Aorta (tissue), 5 donors: ENCODE measurements around the gene TPM2. TPM values are rescaled to one million over a fixed set of nuclear protein-coding genes. Genes with fewer than 3 reads are reported as not detected.
A peak's percentile ranks its signal among the peaks of the same experiment; 100 is the strongest.

Experiments used
- ATAC-seq: fragments of 200-7000 bp; cut with Tn5 transposase; one replicate; pipeline ENCODE4 v1.9.1; 2022; ENCODE audit warnings: moderate library complexity; ENCODE audit not compliant: low FRiP score
- DNase-seq, 2 donors: peaks; one replicate each; pipeline ENCODE4 v3.0.0-alpha.2; 2020
- H3K27ac ChIP-seq, 2 donors: one replicate each; pipeline ENCODE4 v1.5.1; 2013; ENCODE audit warnings: low read length in 2 of 2, mild to moderate bottlenecking in 2 of 2, moderate library complexity in 2 of 2, control low read depth in 1 of 2, inconsistent platforms in 1 of 2, low read depth in 1 of 2
- H3K27me3 ChIP-seq, 2 donors: one replicate each; pipeline ENCODE4 v1.6.1; 2013; ENCODE audit warnings: control low read depth in 1 of 2, low read length in 1 of 2, mild to moderate bottlenecking in 1 of 2, moderate library complexity in 1 of 2; ENCODE audit not compliant: insufficient read depth in 2 of 2, control insufficient read depth in 1 of 2
- H3K36me3 ChIP-seq, 2 donors: one replicate each; pipeline ENCODE4 v1.6.1; 2013; ENCODE audit warnings: control low read depth in 1 of 2, low read length in 1 of 2, mild to moderate bottlenecking in 1 of 2; ENCODE audit not compliant: insufficient read depth in 2 of 2, control insufficient read depth in 1 of 2
- H3K4me1 ChIP-seq, 2 donors: one replicate each; pipeline ENCODE4 v1.6.1; 2013; ENCODE audit warnings: low read length in 2 of 2, control low read depth in 1 of 2, mild to moderate bottlenecking in 1 of 2, moderate library complexity in 1 of 2; ENCODE audit not compliant: insufficient read depth in 2 of 2, control insufficient read depth in 1 of 2
- H3K4me3 ChIP-seq, 2 donors: one replicate each; pipeline ENCODE4 v1.5.1; 2013; ENCODE audit warnings: low read length in 2 of 2, control low read depth in 1 of 2, mild to moderate bottlenecking in 1 of 2
- H3K9me3 ChIP-seq: one replicate; pipeline ENCODE4 v1.6.1; 2013; ENCODE audit warnings: mild to moderate bottlenecking, low read length; ENCODE audit not compliant: control insufficient read depth
- WGBS, 2 donors: extraction: QIAGEN DNeasy Blood & Tissue Kit; methylation state at CpG; one replicate each; pipeline ENCODE4 v1.1.7; 2013; 5-methylcytosine and 5-hydroxymethylcytosine counted together
- intact Hi-C, 2 donors: fragments of 100-400 bp; cut with DNase I; formaldehyde crosslinking; loops; one replicate each; pipeline versions ENCODE4 v1.14.2 to v1.15.0; 2022
- polyA plus RNA-seq, 2 donors: library from polyadenylated mRNA; stranded (reverse); fragments of 200-250 nt; gene quantifications; one replicate each; pipeline ENCODE4 v1.2.3, GENCODE V29; 2013
- total RNA-seq, 2 donors: library from RNA; stranded (reverse); fragmentation: NEBNext Ultra II Directional; extraction: Animal tissue kit (Norgen Biotek cat#: 25700); gene quantifications; one replicate each; pipeline ENCODE4 v1.2.1, GENCODE V29; 2021
- donor health status: healthy with polysubstance abuse.
- donor health status: Bipolar disorder and iron deficiency.
- donor health status: DM: no; HTN: no; CAD: no.
- donor health status: DM: no; HTN: no; CAD: no.
- donor health status: DM: yes; HTN: yes; CAD: no.

Gene TPM2
- total and polyA plus RNA-seq, 4 donors = 1,614 to 9,377 (median 6,599) TPM

DNA sequence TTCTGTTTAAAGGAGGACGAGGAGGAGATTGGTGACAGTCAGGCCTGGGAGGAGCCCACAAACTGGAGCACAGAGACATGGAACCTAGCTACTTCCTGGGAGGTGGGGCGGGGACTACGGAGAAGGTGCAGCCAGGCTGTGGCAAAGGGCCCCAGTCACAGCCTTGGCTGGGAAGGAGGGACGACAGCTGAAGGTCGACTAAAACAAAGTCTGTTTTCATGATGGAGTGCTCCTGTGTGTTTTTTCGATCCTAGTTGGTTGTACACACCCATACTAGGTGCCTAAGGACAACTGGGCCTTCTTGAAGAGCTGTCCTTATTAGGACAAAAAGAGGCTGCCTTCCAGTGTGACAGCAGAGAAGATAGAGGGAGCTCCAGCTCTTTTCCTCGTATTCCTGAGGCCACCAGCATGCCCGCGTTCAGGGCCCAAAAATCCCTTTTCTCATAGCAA is 28.7 kb downstream of the TPM2 start:
- H3K27ac ChIP-seq = peak overlapping the region; percentile 62 to 76
- peaks cover 0 to 2% of the 10 kb centered on the region in 2 donors for H3K4me1 ChIP-seq
- H3K9me3 ChIP-seq = no peaks in the 10 kb centered on the region
- H3K27me3 ChIP-seq = no peaks in the 10 kb centered on the region
- 8 to 11% methylated on average over 9 of the region's 9 CpGs for WGBS, 2 donors
- no peak overlapping the region for H3K4me3 ChIP-seq
- no peak for ATAC-seq
- H3K36me3 ChIP-seq = no peaks in the 10 kb centered on the region
- intact Hi-C loops = loop anchor here in 1 of 2 donors (2.0 kb wide), 1 partner anchor 28 kb away; the partner anchor contains the start of gene TPM2
- no peak for DNase-seq

DNA sequence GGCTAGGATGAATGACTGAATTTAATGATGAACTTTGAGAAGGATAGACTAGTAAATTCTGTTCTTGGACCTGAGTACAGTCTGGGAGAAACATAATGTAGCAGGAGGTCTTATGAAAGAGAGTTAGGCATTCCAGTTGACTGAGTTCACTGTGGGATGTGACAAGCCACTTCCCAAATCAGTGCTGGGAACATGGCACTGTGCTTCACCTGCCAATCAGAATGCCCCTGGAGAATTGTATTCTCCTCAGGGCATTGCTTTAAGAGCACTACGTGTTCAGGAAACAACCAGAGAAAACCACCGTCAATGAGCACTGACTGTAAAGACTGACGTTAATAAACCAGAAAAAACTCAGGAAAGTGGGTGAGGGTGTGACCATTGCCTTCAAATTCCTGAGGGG is 30.4 kb downstream of the TPM2 start:
- H3K4me3 ChIP-seq = peak overlapping the region; percentile 80 to 90
- peaks cover 0 to 2% of the 10 kb centered on the region in 2 donors for H3K4me1 ChIP-seq
- intact Hi-C loops = loop anchor here (1.0 to 10.0 kb wide), 3 partner anchors 69 to 225 kb away; no protein-coding TSS in a partner anchor
- DNase-seq (no peak), ATAC-seq (peak; percentile 1)
- no peaks in the 10 kb centered on the region for H3K27me3 ChIP-seq
- H3K27ac ChIP-seq = peak overlapping the region; percentile 64 to 77
- H3K36me3 ChIP-seq = no peaks in the 10 kb centered on the region
- H3K9me3 ChIP-seq = no peaks in the 10 kb centered on the region
- 3 to 8% methylated on average over 3 of the region's 3 CpGs for WGBS, 2 donors

DNA sequence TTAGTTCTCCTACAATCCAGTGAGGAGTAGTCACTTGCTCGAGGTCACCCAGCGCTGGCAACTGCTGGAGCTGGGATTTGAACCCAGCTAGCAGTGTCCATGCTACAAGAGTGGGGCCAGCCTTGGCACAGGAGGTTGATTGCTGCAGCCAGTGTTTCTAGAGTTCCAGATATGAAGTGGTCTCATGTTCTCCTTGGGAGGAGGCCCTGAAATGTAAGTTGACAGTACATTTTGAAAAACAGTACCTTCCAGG is 30.8 kb downstream of the TPM2 start:
- peak in 1 of 2 donors; percentile 74 for DNase-seq
- peaks cover 0 to 2% of the 10 kb centered on the region in 2 donors for H3K4me1 ChIP-seq
- H3K27ac ChIP-seq = peak overlapping the region; percentile 77 to 86
- H3K27me3 ChIP-seq = no peaks in the 10 kb centered on the region
- no peaks in the 10 kb centered on the region for H3K9me3 ChIP-seq
- H3K36me3 ChIP-seq = no peaks in the 10 kb centered on the region
- intact Hi-C loops = loop anchor here (1.0 to 10.0 kb wide), 3 partner anchors 69 to 226 kb away; no protein-coding TSS in a partner anchor
- WGBS, 2 donors = 0 to 2% methylated on average over 2 of the region's 2 CpGs
- peak overlapping the region; percentile 80 to 90 for H3K4me3 ChIP-seq
- no peak for ATAC-seq

DNA sequence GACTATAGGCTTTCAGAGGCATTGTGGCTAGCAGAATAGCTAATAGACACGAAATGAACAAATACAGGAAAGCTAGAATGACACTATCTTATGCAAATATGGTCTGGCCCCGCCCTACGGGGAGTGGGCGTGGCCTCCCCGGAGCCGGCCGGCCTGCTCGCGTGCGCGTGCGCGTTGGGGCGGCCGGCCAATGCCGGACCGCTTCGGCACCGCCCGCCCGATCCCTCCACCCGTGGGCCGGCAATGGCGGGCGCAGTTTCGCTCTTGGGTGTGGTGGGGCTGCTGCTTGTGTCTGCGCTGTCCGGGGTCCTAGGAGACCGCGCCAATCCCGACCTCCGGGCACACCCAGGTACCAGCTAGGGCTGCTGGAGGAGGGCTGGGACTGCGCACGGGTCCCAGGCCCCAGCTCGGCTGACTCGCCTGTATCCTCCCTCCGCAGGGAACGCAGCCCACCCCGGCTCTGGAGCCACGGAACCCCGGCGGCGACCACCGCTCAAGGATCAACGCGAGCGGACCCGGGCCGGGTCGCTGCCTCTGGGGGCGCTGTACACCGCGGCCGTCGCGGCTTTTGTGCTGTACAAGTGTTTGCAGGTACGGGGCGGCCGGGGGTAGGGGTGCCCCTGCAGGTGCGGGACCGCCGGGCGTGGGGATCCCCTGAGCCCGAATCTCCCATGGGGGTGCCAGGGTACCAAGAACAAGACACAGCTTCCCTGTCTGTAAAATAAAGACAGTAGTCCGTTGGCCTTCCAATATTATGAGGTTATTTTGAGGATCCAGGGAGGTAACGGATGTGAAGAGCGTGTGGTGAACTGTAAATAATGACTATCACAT is 31.4 kb downstream of the TPM2 start, which contains the start of gene CCDC107:
Gene CCDC107 (plus strand): TSS at position 156 of the 831 bp plus-strand sequence. CDS start 88 bp downstream, at position 244.
- Histone ChIP-seq H3K9me3 (no peaks in the 10 kb centered on the region), H3K27me3 (no peaks in the 10 kb centered on the region), H3K27ac (peak within 1 kb of the TSS; percentile 77 to 86), H3K36me3 (no peaks in the 10 kb centered on the region), H3K4me1 (peaks cover 0 to 2% of the 10 kb centered on the region in 2 donors), H3K4me3 (peak within 1 kb of the TSS; percentile 80 to 90)
- 0 to 1% methylated on average over 59 to 67 of the region's 67 CpGs for WGBS, 2 donors
- intact Hi-C loops = loop anchor here (2.0 to 10.0 kb wide), 2 partner anchors 72 to 226 kb away; no protein-coding TSS in a partner anchor
- peak; percentile 91 to 95 for DNase-seq
- ATAC-seq = peak; percentile 93

DNA sequence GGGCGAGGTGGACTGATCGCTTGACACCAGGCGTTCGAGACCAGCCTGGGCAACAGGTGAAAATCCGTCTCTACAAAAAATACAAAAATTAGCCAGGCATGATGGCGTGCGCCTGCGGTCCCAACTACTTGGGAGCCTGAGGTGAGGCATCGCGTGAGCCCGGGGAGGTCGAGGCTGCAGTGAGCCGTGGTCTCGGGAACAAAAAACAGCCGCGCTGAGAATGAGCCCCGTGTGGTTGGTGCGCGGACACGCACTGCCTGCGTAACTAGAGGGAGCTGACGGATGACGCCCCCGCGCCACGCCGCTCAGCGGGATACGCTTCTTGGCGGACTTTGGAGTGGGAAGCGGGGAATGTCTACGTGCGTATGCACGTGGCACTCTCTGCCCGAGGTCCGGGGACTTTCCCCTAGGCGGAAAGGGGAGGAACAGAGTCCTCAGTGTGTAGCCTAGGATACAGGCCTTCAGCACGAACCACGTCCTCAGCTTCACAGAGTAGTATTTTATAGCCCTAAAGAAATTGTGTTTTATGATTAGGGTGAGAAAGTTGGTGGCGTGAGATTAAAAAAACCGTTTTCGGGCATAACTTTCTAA is 32.1 kb downstream of the TPM2 start, which contains the start of gene RMRP:
Gene RMRP (minus strand): TSS at position 474 of the 591 bp plus-strand sequence.
- Histone ChIP-seq H3K36me3 (no peaks in the 10 kb centered on the region), H3K4me3 (peak within 1 kb of the TSS; percentile 80 to 90), H3K27ac (peak within 1 kb of the TSS; percentile 77 to 86), H3K27me3 (no peaks in the 10 kb centered on the region), H3K9me3 (no peaks in the 10 kb centered on the region), H3K4me1 (no peaks in the 10 kb centered on the region)
- ATAC-seq (peak; percentile 97), DNase-seq (peak; percentile 98 to 99)
- intact Hi-C loops = loop anchor here (2.0 to 10.0 kb wide), 2 partner anchors 73 to 227 kb away; no protein-coding TSS in a partner anchor
- WGBS, 2 donors = 0 to 1% methylated on average over 42 of the region's 42 CpGs

DNA sequence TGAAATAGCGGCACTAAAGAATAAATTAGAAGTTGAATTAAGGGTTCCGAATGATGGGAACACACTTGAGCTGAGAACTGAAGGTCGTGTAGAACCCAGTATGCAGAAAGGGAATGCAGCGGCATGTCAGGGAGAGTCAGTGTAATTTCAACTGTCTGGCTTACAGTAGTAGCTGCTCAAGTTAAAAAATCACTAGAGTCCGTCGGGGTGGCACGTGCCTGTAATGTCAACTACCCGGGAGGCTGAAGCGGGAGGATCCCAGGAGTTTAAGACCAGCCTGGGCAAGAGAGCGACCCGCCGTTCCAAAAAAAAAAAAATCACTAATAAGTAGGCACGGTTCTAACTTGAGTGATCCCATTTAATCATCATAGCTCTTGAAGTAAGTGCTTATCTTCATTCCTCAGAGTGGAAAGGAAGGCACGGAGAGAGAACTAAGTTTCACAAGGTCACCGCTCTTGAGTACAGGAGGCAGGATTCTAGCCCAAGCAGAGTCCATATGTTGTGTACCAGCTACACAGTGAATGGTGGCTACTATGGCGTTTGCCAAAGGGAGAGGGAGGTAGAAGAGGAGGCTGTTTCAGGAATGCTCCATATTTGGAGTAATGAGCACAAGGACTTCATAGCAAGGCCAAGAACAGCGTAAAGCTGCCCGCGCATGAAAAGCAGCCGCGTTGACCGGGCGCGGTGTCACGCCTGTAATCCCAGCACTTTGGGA is 32.7 kb downstream of the TPM2 start:
- DNase-seq = peak in 1 of 2 donors; percentile 76
- WGBS, 2 donors = 9 to 15% methylated on average over 25 of the region's 25 CpGs
- no peaks in the 10 kb centered on the region for H3K9me3 ChIP-seq

DNA sequence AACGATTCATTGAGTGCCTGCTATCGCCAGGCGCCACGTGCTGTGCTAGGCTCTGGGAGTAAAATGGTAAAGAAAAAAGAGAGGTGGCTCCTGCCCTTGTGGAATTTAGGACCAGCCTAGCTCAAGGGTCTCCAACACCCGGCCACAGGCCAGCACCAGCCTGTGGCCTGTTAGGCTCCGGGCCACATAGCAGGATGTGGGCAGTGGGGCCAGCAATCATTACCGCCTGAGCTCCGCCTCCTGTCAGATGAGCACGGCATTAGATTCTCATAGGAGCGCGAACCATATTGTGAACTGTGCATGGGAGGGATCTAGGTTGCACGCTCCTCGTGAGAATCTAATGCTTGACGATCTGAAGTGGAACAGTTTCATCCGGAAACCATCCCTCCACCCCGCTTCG is 33.4 kb downstream of the TPM2 start:
- Histone ChIP-seq H3K36me3 (no peaks in the 10 kb centered on the region), H3K27me3 (no peaks in the 10 kb centered on the region), H3K9me3 (no peaks in the 10 kb centered on the region), H3K4me1 (no peaks in the 10 kb centered on the region), H3K27ac (no peak overlapping the region), H3K4me3 (no peak overlapping the region)
- intact Hi-C loops = loop anchor here in 1 of 2 donors (10.0 kb wide), 1 partner anchor 228 kb away; no protein-coding TSS in a partner anchor
- WGBS, 2 donors = 84 to 89% methylated on average over 17 of the region's 17 CpGs
- DNase-seq = peak in 1 of 2 donors; percentile 53
- ATAC-seq = no peak

More for the DNA sequence above, 32.7 kb downstream of the TPM2 start:
- intact Hi-C loops = loop anchor here in 1 of 2 donors (10.0 kb wide), 1 partner anchor 228 kb away; no protein-coding TSS in a partner anchor
- Histone ChIP-seq H3K4me3 (no peak overlapping the region), H3K36me3 (no peaks in the 10 kb centered on the region), H3K4me1 (no peaks in the 10 kb centered on the region), H3K27me3 (no peaks in the 10 kb centered on the region), H3K27ac (peak overlapping the region; percentile 10 to 77)
- peak; percentile 53 for ATAC-seq

DNA sequence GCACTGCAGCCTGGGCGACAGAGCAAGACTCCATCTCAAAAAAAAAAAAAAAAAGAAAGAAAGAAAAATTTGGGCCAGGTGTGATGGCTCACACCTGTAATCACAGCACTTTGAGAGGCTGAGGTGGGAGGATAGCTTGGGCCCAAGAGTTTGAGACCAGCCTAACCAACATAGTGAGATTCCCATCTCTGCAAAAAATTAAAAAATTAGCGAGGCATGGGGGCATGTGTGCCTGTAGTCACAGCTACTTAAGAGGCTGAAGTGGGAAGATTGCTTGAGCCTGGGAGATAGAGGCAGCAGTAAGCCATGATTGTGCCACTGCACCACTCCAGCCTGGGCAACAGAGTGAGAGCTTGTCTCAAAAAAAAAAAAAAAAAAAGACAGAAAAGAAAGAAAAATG is 36.1 kb downstream of the TPM2 start:
- no peak overlapping the region for H3K4me3 ChIP-seq
- intact Hi-C loops = loop anchor here in 1 of 2 donors (10.0 kb wide), 1 partner anchor 231 kb away; no protein-coding TSS in a partner anchor
- 89 to 93% methylated on average over 2 of the region's 2 CpGs for WGBS, 2 donors
- no peaks in the 10 kb centered on the region for H3K9me3 ChIP-seq
- H3K27ac ChIP-seq = no peak overlapping the region
- ATAC-seq = no peak
- no peak for DNase-seq
- no peaks in the 10 kb centered on the region for H3K36me3 ChIP-seq
- no peaks in the 10 kb centered on the region for H3K4me1 ChIP-seq
- no peaks in the 10 kb centered on the region for H3K27me3 ChIP-seq
